A673 (cell line): ENCODE data around the gene FBXL4. TPM values are rescaled to one million over a fixed set of nuclear protein-coding genes. Genes with fewer than 3 reads are reported as not detected.

Source experiments
- BruUV-seq: library from RNA; stranded (reverse); fragments of 400-500 nt; replicated peaks from 2 replicates; lab custom pipeline; 2021; lab: Mats Ljungman, UMichigan
- CTCF ChIA-PET: fragments of 300-600 bp; sonication (Branson Sonifier 250); formaldehyde crosslinking; loops from one replicate; lab custom pipeline; 2022; ENCODE audit warnings: antibody characterized with exemption; lab: Charles Lee
- POLR2A ChIA-PET: fragments of 300-600 bp; sonication (Branson Sonifier 250); formaldehyde crosslinking; loops from one replicate; lab custom pipeline; 2022; ENCODE audit warnings: antibody characterized with exemption; ENCODE audit not compliant: low non-redundant PET; lab: Charles Lee
- DNase-seq: peaks from one replicate; pipeline ENCODE4 v3.0.0-alpha.2; 2015; ENCODE audit warnings: low spot score
- H3K27ac ChIP-seq: fragments of 200-600 bp; sonication (generic); 2 replicates; pipeline ENCODE4 v1.5.1; 2016; ENCODE audit warnings: mixed run types, low read depth, mild to moderate bottlenecking, mixed read lengths, antibody characterized with exemption, low read length; ENCODE audit not compliant: poor library complexity, severe bottlenecking
- H3K27me3 ChIP-seq: fragments of 200-600 bp; sonication (generic); replicated peaks from 2 replicates; pipeline ENCODE4 v1.6.1; 2017; ENCODE audit warnings: mixed run types, low read depth, mild to moderate bottlenecking, mixed read lengths, antibody characterized with exemption, low read length; ENCODE audit not compliant: insufficient read depth, poor library complexity
- H3K36me3 ChIP-seq: fragments of 200-600 bp; sonication (generic); 2 replicates; pipeline ENCODE4 v1.6.1; 2016; ENCODE audit warnings: mixed run types, mild to moderate bottlenecking, mixed read lengths, antibody characterized with exemption, low read length; ENCODE audit not compliant: insufficient read depth, poor library complexity, severe bottlenecking
- H3K4me1 ChIP-seq: fragments of 200-600 bp; sonication (generic); 2 replicates; pipeline ENCODE4 v1.6.1; 2017; ENCODE audit warnings: mixed run types, mild to moderate bottlenecking, mixed read lengths, antibody characterized with exemption, low read length; ENCODE audit not compliant: insufficient read depth, poor library complexity, severe bottlenecking
- H3K4me3 ChIP-seq: fragments of 200-600 bp; sonication (generic); 2 replicates; pipeline ENCODE4 v1.5.1; 2016; ENCODE audit warnings: low read depth, mixed run types, mild to moderate bottlenecking, mixed read lengths, low read length; ENCODE audit not compliant: poor library complexity, severe bottlenecking
- H3K9me3 ChIP-seq: fragments of 200-600 bp; sonication (generic); 2 replicates; pipeline ENCODE4 v1.6.1; 2016; ENCODE audit warnings: mixed run types, low read depth, mild to moderate bottlenecking, mixed read lengths, antibody characterized with exemption, low read length; ENCODE audit not compliant: poor library complexity, severe bottlenecking
- CTCF ChIP-seq: fragments of 300-800, 200-600 bp; sonication (generic); conservative IDR thresholded peaks from 2 replicates; pipeline ENCODE4 v1.5.1; 2017; ENCODE audit warnings: low read depth, mild to moderate bottlenecking, antibody characterized with exemption, low read length, moderate library complexity, mixed read lengths
- EZH2 ChIP-seq: fragments of 200-600 bp; sonication (generic); IDR thresholded peaks from 2 replicates; pipeline ENCODE4 v1.6.1; 2017; ENCODE audit warnings: borderline replicate concordance, low read depth, mild to moderate bottlenecking, mixed read lengths, antibody characterized with exemption, low read length; ENCODE audit not compliant: poor library complexity, severe bottlenecking
- intact Hi-C: fragments of 100-400 bp; cut with micrococcal nuclease; formaldehyde crosslinking; loops from one replicate; pipeline ENCODE4 v1.10.0; 2022; ENCODE audit not compliant: unreplicated experiment
- total RNA-seq: library from RNA; stranded (reverse); gene quantifications from 2 replicates; pipeline ENCODE4 v1.2.3, GENCODE V29; 2021

Gene FBXL4
- total RNA-seq, 1 experiment from 2014 or later, result 13.2 TPM

- POLR2A ChIA-PET, result no interaction called here
- no peaks in the 10 kb centered on the region for H3K4me1 ChIP-seq
- H3K27me3 ChIP-seq, result no peaks in the 10 kb centered on the region
- intact Hi-C loops, result no loop called here
- no TSS peak for BruUV-seq
- no peak overlapping the region for H3K4me3 ChIP-seq
- no peak for TF ChIP-seq EZH2
- DNase-seq, result no peak
- no peaks in the 10 kb centered on the region for H3K36me3 ChIP-seq
- CTCF ChIA-PET, result no interaction called here
- H3K27ac ChIP-seq, result no peak overlapping the region
- H3K9me3 ChIP-seq, result no peaks in the 10 kb centered on the region
Observed at GRCh38 chr6:98973571-98973970, 25.8 kb upstream of the FBXL4 start.

GRCh38 chr6:98971303-98971702 lies 23.6 kb upstream of the FBXL4 start:
- CTCF ChIA-PET, result no interaction called here
- Histone ChIP-seq H3K36me3 (no peaks in the 10 kb centered on the region), H3K27me3 (no peaks in the 10 kb centered on the region), H3K4me3 (no peak overlapping the region), H3K9me3 (no peaks in the 10 kb centered on the region), H3K27ac (no peak overlapping the region), H3K4me1 (no peaks in the 10 kb centered on the region)
- DNase-seq, result no peak
- POLR2A ChIA-PET, result no interaction called here
- TF ChIP-seq EZH2 (no peak), CTCF (no peak)
- intact Hi-C loops, result no loop called here
- BruUV-seq, result no TSS peak

GRCh38 chr6:98970469-98970868 lies 22.7 kb upstream of the FBXL4 start:
- ChIA-PET CTCF (no interaction called here), POLR2A (no interaction called here)
- Histone ChIP-seq H3K4me3 (no peak overlapping the region), H3K36me3 (no peaks in the 10 kb centered on the region), H3K27ac (no peak overlapping the region), H3K9me3 (no peaks in the 10 kb centered on the region), H3K4me1 (no peaks in the 10 kb centered on the region), H3K27me3 (no peaks in the 10 kb centered on the region)
- no peak for TF ChIP-seq CTCF
- TF ChIP-seq EZH2, result no peak
- BruUV-seq, result no TSS peak
- intact Hi-C loops, result no loop called here
- no peak for DNase-seq

- ChIA-PET POLR2A (no interaction called here), CTCF (no interaction called here)
Observed at GRCh38 chr6:98967616-98968015, 19.9 kb upstream of the FBXL4 start.

More at GRCh38 chr6:98967616-98968015, 19.9 kb upstream of the FBXL4 start:
- Histone ChIP-seq H3K4me3 (no peak overlapping the region), H3K4me1 (no peaks in the 10 kb centered on the region), H3K27me3 (no peaks in the 10 kb centered on the region), H3K27ac (no peak overlapping the region), H3K9me3 (no peaks in the 10 kb centered on the region), H3K36me3 (no peaks in the 10 kb centered on the region)
- TF ChIP-seq EZH2 (no peak), CTCF (no peak)
- no peak for DNase-seq
- no TSS peak for BruUV-seq
- intact Hi-C loops, result no loop called here
